Heart right ventricle (tissue), 16 donors: ENCODE results near the gene MEGF10. TPM values are rescaled to one million over a fixed set of nuclear protein-coding genes. Genes with fewer than 3 reads are reported as not detected.

Experiments used
- ATAC-seq, 8 donors: fragments of 200-7000 bp; cut with Tn5 transposase; one replicate each; pipeline ENCODE4 v1.9.1; 2020; ENCODE audit warnings: mild to moderate bottlenecking in 8 of 8, moderate library complexity in 8 of 8, moderate number of reproducible peaks in 1 of 8
- DNase-seq, 2 donors: peaks; one replicate each; pipeline ENCODE4 v3.0.0-alpha.2; 2020
- H3K27ac ChIP-seq, 10 donors: fragments of 200-600 bp; sonication (generic) in 2 of 10; one replicate each; pipeline versions ENCODE4 v1.5.0 to v1.8.0; 2020 to 2022; ENCODE audit warnings: mild to moderate bottlenecking in 3 of 10
- H3K27me3 ChIP-seq, 7 donors: fragments of 200-600 bp; one replicate each; pipeline ENCODE4 v1.8.0; 2021 to 2022; ENCODE audit warnings: mild to moderate bottlenecking in 2 of 7
- H3K36me3 ChIP-seq, 9 donors: fragments of 200-600 bp; sonication (generic) in 1 of 9; one replicate each; pipeline versions ENCODE4 v1.5.0 to v1.8.0; 2020 to 2022; ENCODE audit warnings: mild to moderate bottlenecking in 2 of 9
- H3K4me1 ChIP-seq, 9 donors: fragments of 200-600 bp; sonication (generic) in 1 of 9; one replicate each; pipeline versions ENCODE4 v1.5.0 to v1.8.0; 2020 to 2022; ENCODE audit warnings: mild to moderate bottlenecking in 4 of 9
- H3K4me3 ChIP-seq, 10 donors: fragments of 200-600 bp; sonication (generic) in 2 of 10; one replicate each; pipeline versions ENCODE4 v1.5.0 to v1.8.0; 2020 to 2022; ENCODE audit warnings: mild to moderate bottlenecking in 7 of 10, moderate library complexity in 2 of 10
- H3K9me3 ChIP-seq, 11 donors: fragments of 200-600 bp in 10 of 11; sonication (generic) in 2 of 11; one replicate each; pipeline versions ENCODE4 v1.5.0 to v1.8.0; 2013 to 2022; ENCODE audit warnings: mild to moderate bottlenecking in 2 of 11, control low read depth in 1 of 11, moderate library complexity in 1 of 11
- WGBS, 2 donors: extraction: QIAGEN DNeasy Blood & Tissue Kit; methylation state at CpG; one replicate each; pipeline ENCODE4 v1.1.7; 2013; ENCODE audit warnings: inconsistent platforms in 1 of 2; 5-methylcytosine and 5-hydroxymethylcytosine counted together
- intact Hi-C, 10 donors: fragments of 100-400 bp; cut with DNase I; formaldehyde crosslinking; loops; one replicate each; pipeline versions ENCODE4 v1.11.1 to v1.14.2; 2022
- polyA plus RNA-seq, 2 donors: library from polyadenylated mRNA; stranded (reverse); fragments of 200-250 nt; gene quantifications; one replicate each; pipeline ENCODE4 v1.2.3, GENCODE V29; 2013
- total RNA-seq, 10 donors: library from RNA; stranded (reverse); fragmentation: NEBNext Ultra II Directional in 3 of 10; extraction: Animal tissue kit (Norgen Biotek cat#: 25700) in 3 of 10; gene quantifications; one replicate each; pipeline versions ENCODE4 v1.2.1 to v1.2.4, GENCODE V29; 2021 to 2023
- TF ChIP-seq, protein P1 (sequence below), 9 donors: fragments of 200-600 bp; sonication (generic) in 2 of 9; IDR thresholded peaks; one replicate each; pipeline versions ENCODE4 v1.5.0 to v1.8.0; 2021 to 2022; ENCODE audit warnings: antibody characterized with exemption in 9 of 9, mild to moderate bottlenecking in 5 of 9, moderate library complexity in 1 of 9
- donor health status: Arrhythmogenic right ventricular cardiomyopathy.
- donor health status: ischemic (EF 13 %, LVEDD 7.1; RV severe dilation, severe dysfunction).
- donor health status: healthy with polysubstance abuse.
- donor health status: DM: no; HTN: yes; CAD: no.
- donor health status: DM: no; HTN: no; CAD: no.
- donor health status: ischemic (EF 25% LVEDD 6.9; RV normal size, moderate dysfunction).
- donor health status: ischemic (EF 25% LVEDD 5.7; RV mildly dilated, moderate dysfunction).
- donor health status: healthy.
- donor health status: DM: yes; HTN: yes; CAD: no.
- donor health status: Ischemic cardiomyopathy.
- donor health status: ischemic (EF 35%, LVEDD 5.7; RV mildly dilated, moderate dysfunction).
- donor health status: nonischemic (EF 11% LVEDD 7.7; RV severe dilation, severe dysfunction).
- donor health status: DM: yes; HTN: yes; CAD: no.
- donor health status: PGD.
- donor health status: ischemic (EF 29% LVEDD 5.4; RV normal size, mild dysfunction).
- donor health status: nonischemic (EF 23%, LVEDD 6.1; RV moderate dilation, normal function).

The MEGF10 gene
- total and polyA plus RNA-seq, 12 donors = 0.02 to 1.0 (median 0.24) TPM; not detected in 1

- ATAC-seq = no peak
- 81 to 87% methylated on average over 4 of the region's 4 CpGs for WGBS, 2 donors
- Histone ChIP-seq H3K4me1 (no peaks in the 10 kb centered on the region), H3K27ac (no peak overlapping the region), H3K4me3 (no peak overlapping the region), H3K27me3 (peaks cover 0 to 20% (median 4%) of the 10 kb centered on the region in 7 donors), H3K9me3 (no peaks in the 10 kb centered on the region), H3K36me3 (no peaks in the 10 kb centered on the region)
- DNase-seq = no peak
- TF ChIP-seq, protein P1, sequence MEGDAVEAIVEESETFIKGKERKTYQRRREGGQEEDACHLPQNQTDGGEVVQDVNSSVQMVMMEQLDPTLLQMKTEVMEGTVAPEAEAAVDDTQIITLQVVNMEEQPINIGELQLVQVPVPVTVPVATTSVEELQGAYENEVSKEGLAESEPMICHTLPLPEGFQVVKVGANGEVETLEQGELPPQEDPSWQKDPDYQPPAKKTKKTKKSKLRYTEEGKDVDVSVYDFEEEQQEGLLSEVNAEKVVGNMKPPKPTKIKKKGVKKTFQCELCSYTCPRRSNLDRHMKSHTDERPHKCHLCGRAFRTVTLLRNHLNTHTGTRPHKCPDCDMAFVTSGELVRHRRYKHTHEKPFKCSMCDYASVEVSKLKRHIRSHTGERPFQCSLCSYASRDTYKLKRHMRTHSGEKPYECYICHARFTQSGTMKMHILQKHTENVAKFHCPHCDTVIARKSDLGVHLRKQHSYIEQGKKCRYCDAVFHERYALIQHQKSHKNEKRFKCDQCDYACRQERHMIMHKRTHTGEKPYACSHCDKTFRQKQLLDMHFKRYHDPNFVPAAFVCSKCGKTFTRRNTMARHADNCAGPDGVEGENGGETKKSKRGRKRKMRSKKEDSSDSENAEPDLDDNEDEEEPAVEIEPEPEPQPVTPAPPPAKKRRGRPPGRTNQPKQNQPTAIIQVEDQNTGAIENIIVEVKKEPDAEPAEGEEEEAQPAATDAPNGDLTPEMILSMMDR (IDR thresholded peaks at IDR 0.05) = no peak
- intact Hi-C loops = no loop called here
Measured at GRCh38 chr5:127392762-127393161, 102.2 kb downstream of the MEGF10 start.

- TF ChIP-seq, protein P1 (IDR thresholded peaks at IDR 0.05) = no peak
- ATAC-seq = no peak
- Histone ChIP-seq H3K27me3 (peaks cover 0 to 20% (median 4%) of the 10 kb centered on the region in 7 donors), H3K27ac (no peak overlapping the region), H3K9me3 (no peaks in the 10 kb centered on the region), H3K4me3 (no peak overlapping the region), H3K4me1 (no peaks in the 10 kb centered on the region), H3K36me3 (no peaks in the 10 kb centered on the region)
- no peak for DNase-seq
- intact Hi-C loops = no loop called here
- WGBS, 2 donors = 95 to 97% methylated on average over 15 of the region's 15 CpGs
Measured at GRCh38 chr5:127396490-127397155, 106.0 kb downstream of the MEGF10 start.

- Histone ChIP-seq H3K36me3 (no peaks in the 10 kb centered on the region), H3K4me1 (no peaks in the 10 kb centered on the region), H3K27me3 (peaks cover 0 to 20% (median 4%) of the 10 kb centered on the region in 7 donors), H3K4me3 (no peak overlapping the region), H3K27ac (no peak overlapping the region), H3K9me3 (no peaks in the 10 kb centered on the region)
- 57 to 60% methylated on average over 2 of the region's 2 CpGs for WGBS, 2 donors
- TF ChIP-seq, protein P1 (IDR thresholded peaks at IDR 0.05) = no peak
- ATAC-seq = no peak
- no peak for DNase-seq
- intact Hi-C loops = no loop called here
Measured at GRCh38 chr5:127398508-127398907, 107.9 kb downstream of the MEGF10 start.

- Histone ChIP-seq H3K4me3 (no peak overlapping the region), H3K4me1 (no peaks in the 10 kb centered on the region), H3K36me3 (no peaks in the 10 kb centered on the region), H3K9me3 (no peaks in the 10 kb centered on the region), H3K27me3 (peaks cover 0 to 20% (median 4%) of the 10 kb centered on the region in 7 donors), H3K27ac (no peak overlapping the region)
- WGBS, 2 donors = 76 to 86% methylated on average over 1 of the region's 1 CpG
- intact Hi-C loops = no loop called here
- ATAC-seq = no peak
- TF ChIP-seq, protein P1 (IDR thresholded peaks at IDR 0.05) = no peak
- no peak for DNase-seq
Measured at GRCh38 chr5:127399068-127399467, 108.5 kb downstream of the MEGF10 start.
